ENCODE data around the gene CBX2.

Gene CBX2

DNA sequence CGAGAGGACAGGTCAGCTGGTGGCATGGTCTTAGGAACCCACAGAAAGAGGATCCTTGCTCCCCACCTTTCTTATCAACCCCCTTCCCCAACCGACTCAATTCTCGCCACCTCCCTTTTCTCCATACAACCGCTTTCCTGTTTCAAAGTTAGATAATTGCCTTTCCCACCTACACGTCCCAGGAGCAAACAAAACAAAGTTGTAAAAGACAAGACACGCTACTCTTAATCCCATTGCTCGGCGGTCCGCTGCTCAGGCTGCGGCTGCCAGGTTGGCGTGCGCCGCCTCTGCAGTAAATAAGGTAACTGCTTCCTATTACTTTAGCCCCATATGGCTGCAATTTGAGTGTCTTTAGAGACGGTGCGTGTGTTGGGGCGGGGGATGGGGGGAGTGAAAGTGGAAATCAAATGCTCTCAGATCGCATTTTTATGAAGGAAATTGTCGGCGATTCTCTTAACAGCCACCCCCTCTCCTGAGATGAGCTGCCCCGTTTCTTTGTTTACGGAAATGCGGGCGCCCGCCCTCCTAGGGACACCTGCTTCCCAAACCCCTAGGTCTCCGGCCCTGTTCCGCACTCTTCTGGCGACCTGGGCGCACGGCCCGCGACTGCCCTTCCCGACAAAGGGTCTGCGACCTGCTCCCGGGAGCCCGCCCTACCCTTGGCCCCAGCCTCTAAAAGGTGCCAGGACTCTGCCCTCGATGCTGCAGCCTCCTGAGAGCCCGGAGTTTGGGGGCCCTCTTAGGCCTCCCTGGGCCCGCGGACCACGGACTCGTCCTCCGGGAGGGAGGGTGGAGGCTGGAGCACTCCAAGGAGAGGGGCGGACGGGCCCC is 22.6 kb downstream of the CBX2 start:
- no peak for DNase-seq (ENCODE audit: low read depth)

DNA sequence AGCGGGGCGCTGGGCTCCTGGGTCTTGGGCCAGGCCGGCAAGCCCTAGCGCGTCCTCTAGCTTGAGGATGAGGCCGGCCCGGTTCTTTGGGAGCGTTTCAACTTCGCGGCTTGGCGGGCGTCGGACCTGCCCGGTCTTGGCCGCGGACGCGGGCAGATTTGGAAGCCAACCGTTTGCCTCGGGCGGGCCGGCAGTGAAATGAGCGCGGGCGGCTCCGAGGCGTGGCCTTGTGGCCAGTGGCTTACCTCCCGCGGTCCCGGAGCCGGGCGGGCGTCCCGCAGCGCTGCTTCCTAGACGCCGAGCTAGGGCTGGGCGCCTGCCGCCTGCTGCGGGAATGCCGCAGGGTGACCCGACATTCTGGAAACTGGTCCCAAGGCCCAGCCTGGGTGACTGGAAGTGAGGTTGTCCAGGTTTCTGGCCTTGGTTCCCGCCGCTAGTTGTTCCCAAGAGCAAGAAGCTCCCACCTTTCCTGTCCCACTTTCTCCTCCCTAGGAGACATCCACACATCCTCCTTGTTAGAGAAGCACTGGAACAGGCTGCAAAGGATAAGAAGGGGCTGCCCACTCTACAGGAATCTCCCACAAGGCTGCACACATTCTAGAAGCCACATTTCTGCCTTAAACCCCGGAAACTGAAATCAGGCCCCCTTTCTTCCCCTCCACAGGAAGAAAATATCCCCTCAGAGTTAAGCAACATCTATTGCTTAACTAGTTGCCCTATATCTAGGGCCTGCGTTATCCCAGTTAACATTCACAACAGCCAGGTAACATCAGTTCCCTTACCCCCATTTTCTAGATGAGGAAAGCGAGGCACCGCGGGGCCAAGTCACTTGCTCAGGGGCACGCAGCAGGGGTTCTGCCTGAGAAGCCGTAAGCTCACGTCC is 23.4 kb downstream of the CBX2 start:
- DNase-seq (ENCODE audit: low read depth) = no peak

- no peak for DNase-seq (ENCODE audit: low read depth)
These were observed 24.2 kb downstream of the CBX2 start for GRCh38 chr17:79802039-79802735.

DNA sequence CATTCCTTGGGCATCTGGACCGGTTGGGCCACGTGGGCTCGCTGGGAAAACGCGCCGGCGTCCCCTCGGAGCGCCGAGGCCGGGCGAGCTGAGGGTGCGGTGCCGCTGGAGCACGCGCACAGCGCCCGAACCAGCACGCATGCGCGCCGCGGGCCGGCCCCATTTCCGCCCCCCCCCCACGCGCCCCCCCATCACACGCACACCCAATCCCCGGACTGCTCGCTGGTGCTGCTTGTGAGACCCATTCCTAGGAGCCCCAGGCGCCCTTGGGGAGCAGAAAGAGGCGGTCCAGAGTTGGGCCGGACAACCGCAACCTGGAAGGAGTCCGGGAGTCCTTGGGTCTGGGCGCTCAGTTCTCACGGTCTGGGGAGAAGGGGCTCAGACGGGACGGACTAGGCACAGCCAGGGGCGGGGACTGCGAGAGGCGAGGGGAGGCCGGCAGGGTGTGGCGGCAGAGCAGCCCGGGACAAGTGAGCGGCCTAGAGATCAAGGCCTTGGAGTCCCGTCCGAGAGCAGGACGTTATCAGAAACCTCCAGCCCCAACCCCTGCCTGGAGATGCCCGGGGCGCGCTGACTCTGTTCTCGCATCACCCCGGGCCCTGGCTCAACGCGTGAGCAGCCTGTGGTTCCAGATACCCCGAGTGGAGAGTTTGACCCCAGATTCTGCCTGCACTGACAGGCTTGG is 24.9 kb downstream of the CBX2 start:
- DNase-seq (ENCODE audit: low read depth) = no peak

DNA sequence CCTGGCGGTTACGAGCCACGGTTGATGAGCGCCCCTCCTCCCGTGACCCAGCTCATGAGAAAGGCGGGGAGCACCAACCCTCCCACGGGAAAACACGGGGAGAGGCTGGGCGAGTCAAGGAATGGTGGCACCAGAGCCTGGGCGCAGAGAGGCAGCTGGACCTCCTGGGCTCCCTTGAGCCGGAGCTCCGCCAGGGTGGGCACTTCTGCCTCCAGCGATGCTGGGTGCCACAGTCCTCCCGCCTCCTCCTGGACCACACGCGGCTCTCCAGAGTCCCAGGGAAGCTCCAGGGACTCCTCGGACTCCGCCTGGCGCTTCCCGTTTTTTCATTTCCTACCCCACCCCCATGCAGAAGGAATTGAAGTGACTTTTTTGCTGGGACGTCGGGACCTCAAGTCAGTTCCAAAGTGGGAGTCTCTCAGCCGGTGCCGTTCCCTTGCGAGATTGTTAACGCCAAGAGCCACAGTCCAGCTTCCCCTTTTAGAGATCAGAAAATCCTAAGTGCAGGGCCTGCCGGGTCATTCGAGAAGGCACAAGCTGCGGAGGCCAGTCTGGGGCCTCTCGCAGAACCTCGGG is 25.6 kb downstream of the CBX2 start:
- DNase-seq (ENCODE audit: low read depth) = no peak

DNA sequence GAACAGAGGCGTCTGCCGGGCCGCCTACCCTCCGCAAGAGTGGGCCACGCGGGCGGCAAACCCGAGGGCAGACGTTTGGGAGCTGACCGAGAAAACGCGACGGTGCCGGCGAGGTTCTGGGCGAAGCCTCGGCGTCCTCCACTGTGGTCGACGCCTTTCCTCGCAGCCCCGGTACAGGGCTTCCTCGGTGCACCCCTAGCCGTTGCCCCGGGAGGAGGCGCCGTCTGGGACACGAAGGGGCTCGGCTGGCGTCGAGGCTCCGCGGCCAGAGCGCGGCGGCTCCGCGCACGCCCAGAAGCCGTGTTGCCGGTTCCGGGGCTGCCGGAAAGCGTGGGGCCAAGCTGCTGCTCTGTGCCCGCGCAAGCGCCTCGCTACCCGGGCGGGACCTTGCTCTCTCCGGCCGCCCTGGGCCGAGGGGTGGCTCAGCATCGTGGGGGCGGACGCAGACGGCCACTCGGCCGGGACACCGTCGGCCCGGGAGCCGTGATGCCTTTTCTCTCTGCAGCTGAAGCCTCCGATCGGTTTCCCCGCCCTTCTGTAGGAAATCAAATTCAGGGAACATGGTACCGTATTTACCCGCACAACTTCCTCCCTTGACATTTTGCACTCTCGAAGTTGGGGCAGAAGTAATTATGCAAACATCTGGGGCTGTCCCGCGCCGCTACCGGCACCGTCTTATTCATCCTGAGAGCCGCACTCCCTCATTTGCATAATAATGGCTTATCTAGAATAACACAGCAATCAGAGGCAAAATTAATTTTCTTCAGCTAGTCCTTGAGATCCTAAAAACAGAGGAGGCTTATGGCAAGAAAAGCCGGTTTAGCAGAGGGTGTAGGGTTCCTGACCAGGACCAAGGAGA is 26.3 kb downstream of the CBX2 start:
- DNase-seq (ENCODE audit: low read depth) = no peak

GRCh38 chr17:79804856-79805696 is 27.1 kb downstream of the CBX2 start:
- no peak for DNase-seq (ENCODE audit: low read depth)

- DNase-seq (ENCODE audit: low read depth) = no peak
These were observed 28.5 kb downstream of the CBX2 start for GRCh38 chr17:79806446-79806760.

- no peak for DNase-seq (ENCODE audit: low read depth)
These were observed 29.1 kb downstream of the CBX2 start for GRCh38 chr17:79806863-79807720.

DNA sequence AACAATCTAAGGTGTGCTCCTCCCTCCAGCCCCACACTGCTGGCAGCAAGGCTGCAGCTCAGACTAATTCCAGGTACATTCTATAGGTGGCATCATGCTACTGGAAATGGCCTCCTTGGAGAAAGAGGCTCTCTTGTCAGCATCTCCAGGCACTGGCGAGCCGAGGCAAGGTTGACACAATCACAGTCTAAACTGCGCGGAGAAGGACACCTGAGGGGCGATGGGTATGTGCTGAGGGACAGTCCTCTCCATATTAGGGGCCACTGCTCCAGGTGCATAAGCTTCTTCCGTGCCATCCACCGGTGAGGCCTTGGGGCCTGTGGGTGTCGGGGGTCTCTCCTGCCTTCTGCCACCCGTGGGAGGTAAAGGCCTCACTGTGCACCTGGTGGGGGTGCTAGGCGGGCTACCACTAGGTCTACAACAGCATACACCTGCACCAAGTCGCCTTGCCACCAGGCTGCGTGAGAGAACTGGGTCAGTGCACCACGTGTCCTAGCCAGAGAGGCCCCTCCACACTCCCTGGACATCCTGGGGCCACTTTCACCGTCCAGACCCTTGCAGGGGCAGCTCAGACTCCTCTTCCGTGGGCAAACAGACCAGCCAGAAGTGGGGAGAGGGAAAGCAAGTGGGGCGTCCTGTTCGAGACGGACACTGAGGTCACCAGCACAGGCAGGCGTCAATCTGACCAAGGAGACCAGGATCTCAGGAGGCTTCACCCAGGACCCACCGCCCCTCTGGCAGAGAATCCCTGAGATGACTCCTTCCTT is 31.0 kb downstream of the CBX2 start:
- no peak for DNase-seq (ENCODE audit: low read depth)

DNA sequence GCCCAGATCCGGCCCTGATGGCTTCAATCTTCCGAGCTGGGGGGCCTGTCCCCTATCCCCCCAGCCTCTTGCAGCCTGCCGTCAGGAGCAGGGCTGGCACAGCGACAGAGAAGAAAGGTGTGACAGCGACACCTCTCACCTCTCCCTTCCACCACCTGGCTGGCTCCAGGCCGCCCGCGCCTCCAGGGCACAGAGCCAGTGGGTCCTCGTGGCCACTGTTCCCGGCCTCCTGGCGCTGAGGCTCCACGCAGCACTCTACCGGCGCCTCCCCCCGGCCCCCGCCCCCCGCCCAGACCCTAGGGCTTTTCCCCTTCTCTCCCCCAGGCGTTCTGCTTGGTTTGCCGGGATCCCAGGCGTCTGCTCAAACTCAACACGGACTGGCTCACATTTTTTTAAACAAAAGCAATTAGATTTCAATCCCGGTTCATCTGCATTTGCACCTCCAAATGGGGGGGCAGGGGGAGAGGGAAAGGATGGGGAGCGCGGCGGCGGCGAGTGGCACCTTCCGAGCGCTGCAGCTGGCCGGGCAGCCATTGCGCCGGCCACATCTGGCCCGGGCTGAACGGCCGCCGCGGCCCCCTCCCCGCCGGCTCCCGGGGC is 31.7 kb downstream of the CBX2 start:
- DNase-seq (ENCODE audit: low read depth) = no peak

DNA sequence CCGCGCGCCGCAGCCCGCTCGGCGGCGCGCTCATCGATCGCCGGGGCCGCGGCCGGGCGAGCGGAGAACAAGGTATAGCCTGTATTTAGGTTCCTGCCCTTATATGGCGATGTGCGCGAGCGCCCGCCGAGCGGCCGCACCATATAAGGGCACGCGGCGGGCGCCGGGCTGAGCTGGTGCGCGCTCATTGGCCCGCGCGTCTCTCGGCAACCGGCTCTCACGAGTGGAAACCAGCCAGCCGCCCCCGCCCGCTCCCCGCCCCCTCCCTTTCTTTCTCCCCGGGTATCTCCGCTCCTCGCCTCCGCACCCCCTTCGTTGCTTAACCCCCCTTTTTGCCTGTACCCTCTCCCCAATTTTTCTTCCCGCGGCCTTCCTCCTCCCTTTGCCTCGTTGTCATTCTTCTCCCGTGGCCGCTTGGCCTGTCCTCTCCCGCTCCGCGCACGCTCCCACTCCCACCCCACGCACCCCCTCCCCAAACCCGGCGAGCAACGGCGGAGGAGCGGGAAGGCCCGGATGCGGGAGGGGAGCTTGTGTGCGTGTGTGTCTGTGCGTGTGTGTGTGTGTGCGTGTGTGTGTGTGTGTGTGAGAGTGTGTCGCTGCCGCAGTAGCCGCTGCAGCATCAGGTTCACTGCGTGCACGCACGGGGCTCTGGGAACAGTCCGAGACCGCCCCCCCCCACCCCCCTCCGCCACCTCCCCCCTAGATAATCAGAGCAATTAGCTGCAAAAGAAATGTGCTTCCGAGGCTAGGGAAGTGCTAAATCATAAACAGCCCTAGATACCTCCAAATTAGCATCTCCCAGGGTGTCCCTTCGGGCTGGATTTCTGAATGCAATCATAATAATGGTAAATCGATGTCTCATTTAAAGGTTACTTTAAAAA is 32.4 kb downstream of the CBX2 start:
- DNase-seq (ENCODE audit: low read depth) = no peak

DNA sequence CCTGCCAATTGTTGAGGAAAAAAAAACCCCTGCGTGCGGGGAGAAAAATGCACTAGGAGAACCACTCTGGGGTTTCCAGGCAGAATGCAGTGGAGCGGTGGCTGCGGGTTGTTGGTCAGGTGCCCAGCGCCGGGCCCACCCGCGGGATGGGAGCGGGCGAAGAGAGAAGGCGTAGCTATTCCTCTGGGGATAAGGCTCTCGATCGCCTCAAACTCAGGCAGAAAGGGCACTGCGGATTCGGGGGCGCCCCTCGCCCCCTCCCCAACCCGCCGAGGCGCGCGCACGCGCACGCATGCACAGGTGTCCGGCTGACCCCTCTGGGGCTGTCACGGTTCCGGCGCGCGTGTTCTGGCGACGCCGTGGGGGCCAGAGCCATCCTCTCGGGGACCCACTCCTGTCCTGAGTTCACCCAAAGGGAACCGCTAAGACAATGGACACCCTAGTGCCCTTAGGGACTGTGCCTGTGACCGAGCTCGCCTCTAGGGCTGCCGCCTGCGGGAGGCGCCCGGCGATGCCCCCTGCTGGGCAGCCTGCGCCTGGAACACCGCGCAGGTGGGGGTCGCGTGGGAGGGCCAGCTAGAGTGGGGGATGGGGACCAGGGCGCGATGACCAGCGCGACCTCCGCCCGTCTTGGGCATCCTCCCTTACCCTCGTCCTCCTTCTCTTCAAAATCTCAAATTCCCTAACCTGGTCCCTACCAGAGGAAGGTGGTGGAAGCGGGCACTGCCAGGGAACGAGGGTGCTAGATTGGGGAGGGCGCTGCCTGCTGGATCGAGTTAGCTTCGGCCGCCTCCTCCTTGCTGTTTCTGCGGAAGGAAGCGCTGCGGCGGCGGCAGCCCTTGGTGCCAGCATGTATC is 33.3 kb downstream of the CBX2 start:
- no peak for DNase-seq (ENCODE audit: low read depth)

DNA sequence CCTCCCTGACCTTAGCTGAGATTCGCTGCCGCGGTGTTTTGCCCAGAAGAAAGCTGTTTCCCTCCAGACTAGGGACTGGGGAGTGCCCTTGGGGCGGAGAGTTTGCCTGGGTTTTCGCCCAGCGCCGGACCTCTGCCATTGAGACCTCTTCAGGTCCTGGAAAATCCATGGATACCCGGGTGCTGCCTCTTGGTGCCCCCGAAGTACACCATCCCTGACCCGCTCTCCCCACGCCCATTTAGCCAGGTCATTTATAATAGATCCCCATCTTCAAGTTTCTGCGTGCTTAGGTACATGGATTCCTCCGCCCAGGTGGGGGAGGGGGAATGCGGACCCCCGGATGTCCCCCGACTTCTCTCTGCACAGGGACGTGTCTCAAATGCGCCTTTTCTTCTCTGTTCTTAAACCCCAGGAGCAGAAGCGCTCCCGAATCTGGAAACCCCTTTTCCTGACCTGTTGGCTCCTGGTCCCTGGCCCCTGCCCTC is 34.0 kb downstream of the CBX2 start:
- DNase-seq (ENCODE audit: low read depth) = no peak

All from GM04504 (cell line).